ENCODE data around the gene ZNF90. TPM values are rescaled to one million over a fixed set of nuclear protein-coding genes. Genes with fewer than 3 reads are reported as not detected.
"Not testable (repeated sequence)": the region's sequence is repeated elsewhere in the genome, so short reads cannot be mapped to it uniquely, and the experiment has no call there.

ZNF90 gene
- total RNA-seq, 1 donor from 2014 or later, result 5.4 TPM

DNA sequence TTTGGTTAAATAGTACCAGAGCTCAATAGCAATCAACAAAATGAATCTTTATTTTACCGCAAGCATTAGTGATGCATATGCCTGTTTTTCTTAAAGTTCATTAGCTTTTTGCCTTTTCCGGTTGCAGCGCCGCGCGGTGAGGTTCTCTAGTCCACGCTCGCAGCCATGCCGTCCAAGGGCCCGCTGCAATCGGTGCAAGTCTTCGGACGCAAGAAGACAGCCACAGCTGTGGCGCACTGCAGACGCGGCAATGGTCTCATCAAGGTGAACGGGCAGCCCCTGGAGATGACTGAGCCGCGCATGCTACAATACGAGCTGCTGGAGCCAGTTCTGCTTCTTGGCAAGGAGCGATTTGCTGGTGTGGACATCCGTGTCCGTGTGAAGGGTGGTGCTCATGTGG, 47.1 kb downstream of the ZNF90 start:
- H3K9me3 ChIP-seq, result peaks cover 25% of the 10 kb centered on the region
- TF ChIP-seq POLR2A (IDR thresholded peaks at IDR 0.05) (no peak), POLR2AphosphoS5 (IDR thresholded peaks at IDR 0.05; ENCODE audit: insufficient read depth in 1 of 2, low read depth in 1 of 2) (no peak)
- TF ChIP-seq, protein P1, sequence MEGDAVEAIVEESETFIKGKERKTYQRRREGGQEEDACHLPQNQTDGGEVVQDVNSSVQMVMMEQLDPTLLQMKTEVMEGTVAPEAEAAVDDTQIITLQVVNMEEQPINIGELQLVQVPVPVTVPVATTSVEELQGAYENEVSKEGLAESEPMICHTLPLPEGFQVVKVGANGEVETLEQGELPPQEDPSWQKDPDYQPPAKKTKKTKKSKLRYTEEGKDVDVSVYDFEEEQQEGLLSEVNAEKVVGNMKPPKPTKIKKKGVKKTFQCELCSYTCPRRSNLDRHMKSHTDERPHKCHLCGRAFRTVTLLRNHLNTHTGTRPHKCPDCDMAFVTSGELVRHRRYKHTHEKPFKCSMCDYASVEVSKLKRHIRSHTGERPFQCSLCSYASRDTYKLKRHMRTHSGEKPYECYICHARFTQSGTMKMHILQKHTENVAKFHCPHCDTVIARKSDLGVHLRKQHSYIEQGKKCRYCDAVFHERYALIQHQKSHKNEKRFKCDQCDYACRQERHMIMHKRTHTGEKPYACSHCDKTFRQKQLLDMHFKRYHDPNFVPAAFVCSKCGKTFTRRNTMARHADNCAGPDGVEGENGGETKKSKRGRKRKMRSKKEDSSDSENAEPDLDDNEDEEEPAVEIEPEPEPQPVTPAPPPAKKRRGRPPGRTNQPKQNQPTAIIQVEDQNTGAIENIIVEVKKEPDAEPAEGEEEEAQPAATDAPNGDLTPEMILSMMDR (IDR thresholded peaks at IDR 0.05), result no peak
- DNase-seq (ENCODE audit: extremely low spot score in 2 of 2), result no peak
- H3K36me3 ChIP-seq, result peaks cover 0 to 30% of the 10 kb centered on the region in 2 donors
- H3K4me1 ChIP-seq, result no peaks in the 10 kb centered on the region
- H3K27me3 ChIP-seq, result no peaks in the 10 kb centered on the region
- no peak overlapping the region for H3K4me3 ChIP-seq
- intact Hi-C loops (cut with DNase I), result no loop called here
- no peak overlapping the region for H3K27ac ChIP-seq

DNA sequence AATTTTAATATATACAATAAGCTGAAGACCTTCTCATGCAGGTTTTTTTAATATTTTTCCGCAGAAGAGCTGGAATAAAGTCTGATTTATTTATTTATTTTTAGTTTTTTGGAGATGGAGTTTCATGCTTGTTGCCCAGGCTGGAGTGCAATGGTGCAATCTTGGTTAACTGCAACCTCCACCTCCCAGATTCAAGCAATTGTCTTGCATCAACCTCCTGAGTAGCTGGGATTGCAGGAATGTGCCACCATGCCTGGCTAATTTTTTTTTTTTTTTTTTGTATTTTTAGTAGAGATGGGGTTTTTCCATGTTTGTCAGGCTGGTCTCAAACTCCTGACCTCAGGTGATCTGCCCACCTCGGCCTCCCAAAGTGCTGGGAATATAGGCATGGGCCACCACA, 55.1 kb downstream of the ZNF90 start:
- H3K27me3 ChIP-seq; H3K9me3 ChIP-seq; H3K4me1 ChIP-seq; H3K36me3 ChIP-seq; intact Hi-C loops (cut with DNase I); DNase-seq (ENCODE audit: extremely low spot score in 2 of 2); H3K27ac ChIP-seq; H3K4me3 ChIP-seq: not testable (repeated sequence)

DNA sequence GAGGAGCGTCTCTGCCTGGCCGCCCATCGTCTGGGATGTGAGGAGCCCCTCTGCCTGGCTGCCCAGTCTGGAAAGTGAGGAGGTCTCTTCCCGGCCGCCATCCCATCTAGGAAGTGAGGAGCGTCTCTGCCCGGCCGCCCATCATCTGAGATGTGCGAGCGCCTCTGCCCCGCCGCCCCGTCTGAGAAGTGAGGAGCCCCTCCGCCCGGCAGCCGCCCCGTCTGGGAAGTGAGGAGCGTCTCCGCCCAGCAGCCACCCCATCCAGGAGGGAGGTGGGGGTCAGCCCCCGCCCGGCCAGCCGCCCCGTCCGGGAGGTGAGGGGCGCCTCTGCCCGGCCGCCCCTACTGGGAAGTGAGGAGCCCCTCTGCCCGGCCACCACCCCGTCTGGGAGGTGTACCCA, 59.9 kb downstream of the ZNF90 start:
- H3K36me3 ChIP-seq; H3K4me3 ChIP-seq; H3K27ac ChIP-seq; H3K4me1 ChIP-seq; DNase-seq (ENCODE audit: extremely low spot score in 2 of 2); H3K27me3 ChIP-seq; intact Hi-C loops (cut with DNase I); H3K9me3 ChIP-seq: not testable (repeated sequence)

DNA sequence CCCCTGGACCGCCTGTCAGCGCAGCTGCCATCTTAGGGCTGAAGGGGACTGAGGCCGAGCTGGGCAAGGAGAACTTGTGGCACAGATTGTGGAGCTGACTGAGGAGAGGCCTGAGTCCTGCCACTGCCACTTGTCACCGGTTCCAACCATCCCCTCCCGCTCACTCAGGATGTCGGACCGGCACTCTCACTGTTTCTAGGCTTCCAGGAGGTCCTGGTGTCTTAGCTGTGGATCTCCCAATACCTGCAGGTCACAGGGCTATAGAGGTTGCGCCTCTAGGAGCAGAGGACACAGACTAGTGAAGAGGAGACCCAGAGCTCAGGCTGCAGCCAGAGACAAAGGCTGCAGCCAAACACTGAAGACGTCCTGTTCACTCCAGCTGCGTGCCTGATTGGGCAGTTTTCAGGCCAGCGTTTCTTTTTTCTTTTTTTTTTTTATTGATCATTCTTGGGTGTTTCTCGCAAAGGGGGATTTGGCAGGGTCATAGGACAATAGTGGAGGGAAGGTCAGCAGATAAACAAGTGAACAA, 73.9 kb downstream of the ZNF90 start:
- Histone ChIP-seq H3K9me3 (no peaks in the 10 kb centered on the region), H3K27me3 (no peaks in the 10 kb centered on the region), H3K36me3 (no peaks in the 10 kb centered on the region), H3K4me3 (no peak overlapping the region), H3K4me1 (no peaks in the 10 kb centered on the region), H3K27ac (no peak overlapping the region)
- no peak for TF ChIP-seq POLR2A (IDR thresholded peaks at IDR 0.05)
- no peak for TF ChIP-seq POLR2AphosphoS5 (IDR thresholded peaks at IDR 0.05; ENCODE audit: insufficient read depth in 1 of 2, low read depth in 1 of 2)
- TF ChIP-seq, protein P1 (IDR thresholded peaks at IDR 0.05), result no peak
- intact Hi-C loops (cut with DNase I), result no loop called here
- DNase-seq (ENCODE audit: extremely low spot score in 2 of 2), result no peak

DNA sequence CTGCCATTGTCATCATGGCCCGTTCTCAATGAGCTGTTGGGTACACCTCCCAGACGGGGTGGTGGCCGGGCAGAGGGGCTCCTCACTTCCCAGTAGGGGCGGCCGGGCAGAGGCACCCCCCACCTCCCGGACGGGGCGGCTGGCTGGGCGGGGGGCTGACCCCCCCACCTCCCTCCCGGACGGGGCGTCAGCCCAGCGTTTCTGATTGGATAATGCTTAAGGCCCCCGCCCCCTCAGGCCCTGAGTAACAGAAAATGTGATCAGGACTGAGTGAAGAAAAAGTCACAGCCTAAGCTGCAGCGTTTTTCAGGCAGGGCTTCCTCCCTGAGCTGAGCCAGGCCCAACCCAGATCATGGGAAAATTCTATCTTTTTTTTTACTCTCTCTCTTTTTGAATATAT, 74.7 kb downstream of the ZNF90 start:
- H3K4me1 ChIP-seq; H3K27me3 ChIP-seq; H3K27ac ChIP-seq; intact Hi-C loops (cut with DNase I); H3K9me3 ChIP-seq; H3K36me3 ChIP-seq; H3K4me3 ChIP-seq; DNase-seq (ENCODE audit: extremely low spot score in 2 of 2): not testable (repeated sequence)
- peak in 1 of 2 donors; percentile 12 for TF ChIP-seq POLR2AphosphoS5 (IDR thresholded peaks at IDR 0.05; ENCODE audit: insufficient read depth in 1 of 2, low read depth in 1 of 2)

DNA sequence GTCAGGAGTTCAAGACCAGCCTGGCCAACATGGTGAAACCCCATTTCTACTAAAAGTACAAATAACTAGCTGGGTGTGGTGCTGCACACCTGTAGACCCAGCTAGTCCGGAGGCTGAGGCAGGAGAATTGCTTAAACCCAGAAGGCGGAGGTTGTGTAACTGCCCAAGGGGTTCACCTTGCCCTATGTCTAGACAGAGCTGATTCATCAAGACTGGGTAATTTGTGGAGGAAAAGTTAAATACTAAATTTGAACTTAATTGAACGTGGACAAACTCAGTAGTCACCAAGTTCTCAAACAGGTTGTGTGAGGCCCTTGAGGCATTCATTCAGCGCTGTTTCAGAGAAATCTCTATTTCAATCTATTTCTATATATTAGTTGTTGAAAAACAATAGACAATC, 75.5 kb downstream of the ZNF90 start:
- no peak overlapping the region for H3K27ac ChIP-seq
- H3K9me3 ChIP-seq, result no peaks in the 10 kb centered on the region
- no peak overlapping the region for H3K4me3 ChIP-seq
- DNase-seq (ENCODE audit: extremely low spot score in 2 of 2), result no peak
- H3K4me1 ChIP-seq, result no peaks in the 10 kb centered on the region
- no peak for TF ChIP-seq POLR2AphosphoS5 (IDR thresholded peaks at IDR 0.05; ENCODE audit: insufficient read depth in 1 of 2, low read depth in 1 of 2)
- TF ChIP-seq, protein P1 (IDR thresholded peaks at IDR 0.05), result no peak
- no peak for TF ChIP-seq POLR2A (IDR thresholded peaks at IDR 0.05)
- no peaks in the 10 kb centered on the region for H3K27me3 ChIP-seq
- intact Hi-C loops (cut with DNase I), result no loop called here
- H3K36me3 ChIP-seq, result no peaks in the 10 kb centered on the region

DNA sequence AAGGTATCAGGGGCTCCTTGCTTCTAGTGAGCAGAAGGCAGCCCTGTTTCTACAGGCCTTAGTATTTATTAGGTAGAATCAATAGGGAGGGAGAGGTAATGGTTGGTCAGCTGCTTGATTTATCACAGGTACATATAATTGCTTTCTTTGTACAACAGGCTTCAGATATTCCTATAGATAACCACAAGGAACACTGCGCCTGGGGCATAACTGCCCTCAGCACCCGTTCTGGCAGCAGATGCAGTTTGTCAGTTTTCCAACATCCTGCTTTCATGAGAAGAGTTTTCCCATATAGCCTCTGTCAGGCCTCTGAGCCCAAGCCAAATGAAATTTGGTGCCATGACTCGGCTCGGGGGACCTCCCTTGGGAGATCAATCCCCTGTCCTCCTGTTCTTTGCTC, 76.8 kb downstream of the ZNF90 start:
- Histone ChIP-seq H3K4me3 (no peak overlapping the region), H3K36me3 (no peaks in the 10 kb centered on the region), H3K9me3 (no peaks in the 10 kb centered on the region), H3K27ac (no peak overlapping the region), H3K27me3 (no peaks in the 10 kb centered on the region), H3K4me1 (no peaks in the 10 kb centered on the region)
- no peak for DNase-seq (ENCODE audit: extremely low spot score in 2 of 2)
- intact Hi-C loops (cut with DNase I), result no loop called here
- TF ChIP-seq, protein P1 (IDR thresholded peaks at IDR 0.05), result no peak
- TF ChIP-seq POLR2A (IDR thresholded peaks at IDR 0.05) (no peak), POLR2AphosphoS5 (IDR thresholded peaks at IDR 0.05; ENCODE audit: insufficient read depth in 1 of 2, low read depth in 1 of 2) (no peak)

Measured in vagina (tissue), 2 donors.